ENCODE results near the gene LIN28B. TPM values are rescaled to one million over a fixed set of nuclear protein-coding genes. Genes with fewer than 3 reads are reported as not detected.
A peak's percentile ranks its signal among the peaks of the same experiment; 100 is the strongest.
"Not testable (repeated sequence)": the region's sequence is repeated elsewhere in the genome, so short reads cannot be mapped to it uniquely, and the experiment has no call there.

The LIN28B gene
- total RNA-seq, 1 experiment from 2014 or later = 2.3 TPM

DNA sequence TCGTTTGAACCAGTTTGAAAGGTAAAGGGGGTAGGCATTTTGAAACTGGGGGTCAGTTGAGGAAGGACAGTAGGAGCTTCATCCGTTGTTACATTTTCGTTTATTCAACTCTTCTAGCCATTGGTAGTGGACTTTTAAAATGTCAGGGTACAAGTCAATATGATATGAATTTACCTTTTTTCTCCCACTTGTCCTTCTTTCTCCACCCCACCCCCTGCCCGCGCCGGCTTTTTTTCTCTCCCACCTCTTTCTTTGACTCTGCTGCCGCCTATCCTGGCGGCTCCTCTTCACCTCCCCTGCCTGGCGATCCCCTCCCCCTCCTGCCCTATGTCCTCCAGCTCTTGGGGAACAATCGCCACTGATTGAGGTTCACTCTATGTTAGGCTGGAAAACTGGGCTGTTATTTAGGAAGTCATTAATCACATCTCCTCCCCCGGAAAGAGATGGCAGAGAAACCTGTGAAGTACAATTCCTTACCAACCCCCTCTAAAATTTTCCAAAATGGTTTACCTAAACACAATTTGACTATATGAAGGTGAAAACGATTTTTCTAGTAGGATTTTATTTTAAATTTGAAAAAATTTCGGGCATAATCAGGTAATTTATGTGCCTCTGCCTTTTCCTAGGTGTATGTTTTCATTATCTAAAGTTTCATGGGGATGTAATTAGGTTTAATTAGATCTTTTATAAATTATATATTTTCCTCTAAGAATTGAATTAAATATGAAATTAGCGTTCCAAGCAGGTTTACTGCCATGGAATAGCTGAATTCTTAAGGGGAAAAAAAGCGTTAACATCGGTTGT, 778 bp upstream of the LIN28B start:
- peak; percentile 59 for DNase-seq (ENCODE audit: low read depth)

- DNase-seq (ENCODE audit: low read depth) = peak; percentile 60
These were observed 632 bp downstream of the LIN28B start for GRCh38 chr6:104957301-104958177.

GRCh38 chr6:104958178-104959025, 1.5 kb downstream of the LIN28B start:
- peak; percentile 30 for DNase-seq (ENCODE audit: low read depth)

DNA sequence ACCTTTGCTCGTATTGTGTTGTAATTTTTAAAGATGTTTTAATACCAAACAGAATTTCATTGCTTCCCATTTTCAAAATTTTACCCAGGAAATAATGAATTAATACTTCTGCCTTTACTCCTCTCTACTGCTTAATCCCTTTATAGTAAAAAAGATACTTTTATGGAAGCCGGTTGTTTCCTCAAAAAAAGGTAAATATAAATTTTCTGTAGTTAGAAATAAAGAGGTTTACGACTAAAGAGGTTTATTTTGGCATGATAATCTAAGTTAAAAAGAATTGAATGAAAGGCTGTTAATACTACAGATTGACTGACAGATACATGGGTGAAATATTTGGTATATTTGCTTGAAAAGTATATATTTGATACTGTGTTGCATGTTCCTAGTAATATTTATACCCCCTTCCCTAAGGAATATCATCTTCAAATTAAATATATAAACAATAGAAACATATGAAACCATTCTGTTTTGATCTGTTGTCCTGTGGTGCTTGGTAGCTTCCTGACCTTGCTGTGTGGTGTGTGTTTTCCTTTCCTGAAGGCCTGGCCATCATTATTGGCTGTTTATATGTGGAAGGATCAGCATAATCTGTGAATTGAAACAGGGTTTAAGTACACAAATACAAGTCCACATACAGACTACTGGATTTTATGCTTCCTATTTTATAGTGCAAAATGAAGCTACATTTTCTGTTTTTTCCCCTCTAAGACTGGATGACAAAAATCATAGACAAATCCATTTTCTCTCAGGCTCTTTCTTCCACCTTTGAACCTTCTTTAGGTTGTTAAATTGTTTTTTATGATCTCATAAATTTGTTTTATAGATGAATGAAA, 2.3 kb downstream of the LIN28B start:
- no peak for DNase-seq (ENCODE audit: low read depth)

- DNase-seq (ENCODE audit: low read depth) = no peak
These were observed 12.2 kb downstream of the LIN28B start for GRCh38 chr6:104969108-104969507.

DNA sequence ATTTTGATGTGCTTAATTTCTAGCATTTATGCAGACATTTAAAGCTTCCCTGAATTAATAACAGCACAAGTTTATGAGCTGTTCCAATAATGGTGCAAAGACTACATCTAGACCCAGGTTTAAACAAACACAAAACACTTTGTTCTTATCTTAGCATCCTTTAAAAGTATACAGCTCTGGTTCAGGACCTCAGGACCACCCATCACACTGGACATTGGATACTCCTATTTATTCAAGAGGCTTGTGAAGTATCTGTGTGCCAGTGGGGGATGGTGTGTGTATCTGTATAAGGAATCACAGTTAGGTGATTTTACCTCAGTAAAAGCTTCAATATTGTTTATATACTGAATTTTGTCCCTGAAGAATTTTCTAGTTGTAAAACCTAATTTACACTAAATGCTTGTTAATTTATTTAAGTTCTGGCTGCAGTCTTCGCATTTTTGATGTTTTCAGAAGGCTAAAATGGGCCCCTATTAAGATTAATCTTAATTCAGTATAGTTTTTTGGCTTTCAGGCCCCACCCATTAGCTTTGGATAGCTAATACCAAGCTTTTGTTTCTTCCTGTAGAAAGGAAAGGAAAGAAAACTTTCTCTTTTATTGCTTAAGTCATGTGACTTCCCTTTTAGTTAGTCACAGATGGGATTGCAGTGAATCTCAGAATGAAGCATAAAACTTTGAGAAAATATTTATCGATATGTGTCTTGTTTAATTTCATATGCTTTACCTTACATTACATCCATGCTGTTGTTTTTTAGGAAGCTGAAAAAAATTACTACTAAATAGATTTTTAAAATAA, 13.1 kb downstream of the LIN28B start:
- no peak for DNase-seq (ENCODE audit: low read depth)

- no peak for DNase-seq (ENCODE audit: low read depth)
These were observed 16.5 kb downstream of the LIN28B start for GRCh38 chr6:104973404-104973803.

GRCh38 chr6:104983296-104983695, 26.4 kb downstream of the LIN28B start:
- DNase-seq (ENCODE audit: low read depth) = no peak

- DNase-seq (ENCODE audit: low read depth) = no peak
These were observed 26.9 kb downstream of the LIN28B start for GRCh38 chr6:104983776-104984175.

GRCh38 chr6:104984831-104985230, 27.9 kb downstream of the LIN28B start:
- DNase-seq (ENCODE audit: low read depth) = no peak

DNA sequence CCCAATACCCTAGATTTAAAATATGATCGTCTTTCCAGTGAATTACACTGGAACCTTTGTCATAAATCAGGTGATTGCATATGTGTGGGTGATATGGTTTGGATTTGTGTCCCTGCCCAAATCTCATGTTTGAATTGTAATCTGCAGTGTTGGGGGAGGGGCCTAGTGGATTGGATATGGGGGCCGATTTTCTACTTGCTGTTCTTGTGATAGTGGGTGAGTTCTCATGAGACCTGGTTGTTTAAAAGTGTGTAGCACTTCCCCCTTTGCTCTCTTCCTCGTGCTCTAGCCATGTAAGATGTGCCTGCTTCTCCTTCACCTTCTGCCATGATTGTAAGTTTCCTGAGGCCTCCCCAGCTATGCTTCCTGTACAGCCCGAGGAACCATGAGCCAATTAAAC, 29.0 kb downstream of the LIN28B start:
- not testable (repeated sequence) for DNase-seq (ENCODE audit: low read depth)

GRCh38 chr6:104986625-104987024, 29.7 kb downstream of the LIN28B start:
- DNase-seq (ENCODE audit: low read depth) = no peak

GRCh38 chr6:104987218-104987617, 30.3 kb downstream of the LIN28B start:
- DNase-seq (ENCODE audit: low read depth) = no peak

GRCh38 chr6:104990085-104990484, 33.2 kb downstream of the LIN28B start:
- no peak for DNase-seq (ENCODE audit: low read depth)

DNA sequence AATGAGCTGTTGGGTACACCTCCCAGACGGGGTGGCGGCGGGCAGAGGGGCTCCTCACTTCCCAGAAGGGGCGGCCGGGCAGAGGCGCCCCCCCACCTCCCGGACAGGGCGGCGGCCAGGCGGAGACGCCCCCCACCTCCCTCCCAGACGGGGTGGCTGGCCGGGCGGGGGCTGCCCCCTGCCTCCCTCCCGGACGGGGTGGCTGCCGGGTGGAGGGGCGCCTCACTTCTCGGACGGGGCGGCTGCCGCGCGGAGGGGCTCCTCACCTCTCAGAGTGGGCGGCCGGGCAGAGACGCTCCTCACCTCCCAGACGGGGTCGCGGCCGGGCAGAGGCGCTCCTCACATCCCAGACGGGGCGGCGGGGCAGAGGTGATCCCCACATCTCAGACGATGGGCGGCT, 34.2 kb downstream of the LIN28B start:
- not testable (repeated sequence) for DNase-seq (ENCODE audit: low read depth)

DNA sequence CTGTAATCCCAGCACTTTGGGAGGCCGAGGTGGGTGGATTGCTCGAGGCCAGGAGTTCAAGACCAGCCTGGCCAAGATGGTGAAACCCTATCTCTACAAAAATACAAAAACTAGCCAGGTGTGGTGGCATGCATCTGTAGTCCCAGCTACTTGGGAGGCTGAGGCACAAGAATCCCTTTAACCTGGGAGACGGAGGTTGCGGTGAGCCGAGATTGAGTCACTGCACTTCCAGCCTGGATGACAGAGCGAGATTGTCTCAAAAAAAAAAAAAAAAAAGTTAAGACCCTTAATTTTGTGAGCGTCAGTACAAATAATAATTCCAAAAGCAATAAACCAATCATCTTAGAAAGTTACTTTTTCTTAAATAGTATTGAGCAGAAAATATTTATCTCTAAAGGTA, 36.7 kb downstream of the LIN28B start:
- not testable (repeated sequence) for DNase-seq (ENCODE audit: low read depth)

DNA sequence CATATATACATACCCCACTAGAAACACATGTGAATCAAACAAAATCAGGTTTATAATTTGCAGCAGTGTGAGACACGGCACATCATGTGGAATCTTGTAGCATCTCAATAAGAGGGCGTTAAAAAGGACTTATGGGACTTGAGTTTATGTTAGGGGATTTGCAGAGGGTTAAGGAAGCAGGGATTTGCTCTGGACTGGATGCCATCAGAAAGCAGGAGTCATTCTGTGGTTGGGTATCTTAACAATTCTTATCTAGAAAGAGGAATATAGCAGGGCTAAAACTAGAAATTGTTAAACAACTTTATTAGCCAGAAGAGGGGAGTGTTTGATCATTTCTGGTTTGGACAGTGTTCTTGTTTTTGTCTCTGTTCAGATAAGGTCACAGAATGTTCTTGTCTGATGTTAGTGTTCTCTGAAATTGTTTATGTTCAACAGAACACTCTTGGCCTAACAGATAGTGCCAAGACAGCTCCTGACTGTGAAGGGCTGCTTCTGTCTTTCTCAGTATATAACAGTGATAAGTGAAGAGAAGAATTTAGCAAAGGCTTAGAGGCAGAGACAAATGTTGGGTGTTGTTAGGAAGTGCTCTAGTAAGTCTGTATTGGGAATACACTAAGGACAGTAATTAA, 39.2 kb downstream of the LIN28B start:
- DNase-seq (ENCODE audit: low read depth) = peak; percentile 5

DNA sequence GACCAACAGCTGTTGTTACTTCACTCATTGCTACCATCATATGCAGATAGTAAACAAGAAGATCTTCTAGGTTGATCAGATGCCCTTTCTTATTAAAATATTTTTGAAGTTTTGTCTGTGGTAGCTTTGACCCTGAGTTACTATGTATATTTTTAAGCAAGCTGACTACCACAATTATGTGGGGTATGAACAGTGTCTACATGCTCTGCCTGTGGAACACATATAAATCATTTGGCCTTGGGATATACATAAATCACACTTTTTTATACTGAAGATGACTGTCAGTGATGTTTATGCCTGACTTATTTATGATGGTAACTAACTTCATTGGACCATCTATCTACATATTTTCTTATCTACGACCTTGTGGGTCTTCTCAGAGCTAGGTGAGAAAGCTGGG, 44.2 kb downstream of the LIN28B start:
- DNase-seq (ENCODE audit: low read depth) = no peak

GRCh38 chr6:105001906-105002305, 45.0 kb downstream of the LIN28B start:
- no peak for DNase-seq (ENCODE audit: low read depth)
